ENCODE results near the gene COL11A1.

COL11A1 gene

DNA sequence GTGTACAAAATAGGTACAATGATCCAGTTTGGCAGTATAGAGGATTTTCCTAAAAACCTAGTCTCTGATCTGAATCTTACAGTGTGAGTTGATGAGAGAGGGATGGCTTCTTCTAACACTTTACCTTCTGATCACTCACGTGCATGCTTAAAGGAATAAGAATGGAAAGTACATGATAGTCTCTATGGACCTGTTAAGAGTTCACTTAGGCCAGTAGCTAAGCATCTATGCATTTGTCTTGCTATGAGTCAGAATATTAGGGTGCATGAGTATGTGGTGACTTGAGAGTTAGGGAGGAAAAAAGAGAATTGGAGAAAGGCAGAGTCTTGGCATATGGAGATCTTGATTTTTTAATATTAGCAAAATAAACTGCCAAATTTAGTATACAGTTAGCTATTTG lies 206.3 kb downstream of the COL11A1 start:
- no peak for DNase-seq (ENCODE audit: low spot score)

DNA sequence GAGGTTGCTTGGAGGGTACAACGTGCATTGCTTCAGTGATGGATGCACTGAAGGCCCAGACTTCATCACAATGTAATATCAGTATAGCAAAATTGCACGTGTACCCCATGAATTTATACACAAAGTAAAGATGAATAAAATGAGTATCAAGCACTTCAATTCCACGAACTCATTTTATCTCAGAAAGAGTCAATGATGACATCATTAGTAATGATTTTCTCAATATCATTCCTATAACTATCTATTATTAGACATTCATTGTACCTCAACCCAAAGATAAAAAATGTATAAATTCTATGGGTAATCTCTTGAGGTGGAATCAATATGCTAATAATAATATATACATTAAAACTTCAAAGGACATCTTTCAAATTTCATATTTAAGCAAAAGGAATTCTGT lies 208.4 kb downstream of the COL11A1 start:
- no peak for DNase-seq (ENCODE audit: low spot score)

DNA sequence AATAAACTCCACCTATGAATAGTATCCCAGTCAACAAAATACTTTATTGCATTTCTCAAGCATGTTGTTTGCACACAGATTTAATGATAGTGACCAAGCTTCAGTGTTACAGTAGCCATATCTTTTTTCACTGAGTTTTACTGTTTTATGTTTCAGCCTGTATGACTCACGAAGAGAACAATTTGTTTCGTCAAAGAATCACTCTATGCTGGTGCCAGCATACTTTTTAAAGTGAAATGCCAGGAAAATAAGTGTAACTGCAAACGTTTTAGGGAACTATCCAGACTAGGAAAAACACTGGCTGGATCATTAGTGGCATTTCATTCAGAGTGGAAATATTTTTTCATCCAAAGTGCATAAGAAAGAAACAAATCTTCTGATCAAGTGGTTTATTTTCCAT lies 210.8 kb downstream of the COL11A1 start:
- DNase-seq (ENCODE audit: low spot score), result no peak

DNA sequence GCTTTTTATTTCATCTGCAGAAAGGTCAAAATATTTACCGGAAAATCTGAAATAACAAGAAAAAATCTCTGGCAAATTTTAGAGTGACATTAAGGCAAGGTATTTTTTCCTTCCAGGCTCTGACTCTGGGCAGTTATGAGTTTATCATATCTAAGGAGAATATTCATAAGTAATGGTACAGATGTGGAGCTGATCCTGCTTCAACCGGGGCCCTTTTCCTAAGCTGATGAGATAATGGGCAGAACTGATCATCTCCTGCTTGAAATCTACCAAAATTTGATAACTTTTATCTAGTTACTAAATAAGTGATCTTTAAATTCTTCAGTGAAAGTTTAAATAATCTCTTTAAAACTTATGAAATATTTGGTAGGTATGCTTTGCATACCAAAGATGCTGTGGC lies 211.6 kb downstream of the COL11A1 start:
- DNase-seq (ENCODE audit: low spot score), result no peak

DNA sequence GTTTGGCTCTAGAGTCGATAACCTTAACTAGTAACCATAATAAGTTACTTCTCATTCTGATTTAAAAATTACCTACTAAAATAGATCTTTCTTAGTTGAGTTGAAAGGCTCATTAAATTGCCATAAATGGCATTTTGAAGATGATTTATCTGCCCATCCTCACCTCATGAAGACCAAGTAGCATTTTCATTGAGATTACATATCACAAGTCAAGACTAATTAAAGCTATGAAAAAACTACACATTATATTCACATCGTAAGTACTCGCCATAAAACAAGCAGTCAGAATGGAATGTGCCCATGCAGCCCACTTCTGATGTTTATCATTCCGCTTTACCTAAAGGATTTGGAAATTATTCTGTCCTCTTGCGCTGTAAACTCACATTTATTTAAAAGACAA lies 212.0 kb downstream of the COL11A1 start:
- no peak for DNase-seq (ENCODE audit: low spot score)

DNA sequence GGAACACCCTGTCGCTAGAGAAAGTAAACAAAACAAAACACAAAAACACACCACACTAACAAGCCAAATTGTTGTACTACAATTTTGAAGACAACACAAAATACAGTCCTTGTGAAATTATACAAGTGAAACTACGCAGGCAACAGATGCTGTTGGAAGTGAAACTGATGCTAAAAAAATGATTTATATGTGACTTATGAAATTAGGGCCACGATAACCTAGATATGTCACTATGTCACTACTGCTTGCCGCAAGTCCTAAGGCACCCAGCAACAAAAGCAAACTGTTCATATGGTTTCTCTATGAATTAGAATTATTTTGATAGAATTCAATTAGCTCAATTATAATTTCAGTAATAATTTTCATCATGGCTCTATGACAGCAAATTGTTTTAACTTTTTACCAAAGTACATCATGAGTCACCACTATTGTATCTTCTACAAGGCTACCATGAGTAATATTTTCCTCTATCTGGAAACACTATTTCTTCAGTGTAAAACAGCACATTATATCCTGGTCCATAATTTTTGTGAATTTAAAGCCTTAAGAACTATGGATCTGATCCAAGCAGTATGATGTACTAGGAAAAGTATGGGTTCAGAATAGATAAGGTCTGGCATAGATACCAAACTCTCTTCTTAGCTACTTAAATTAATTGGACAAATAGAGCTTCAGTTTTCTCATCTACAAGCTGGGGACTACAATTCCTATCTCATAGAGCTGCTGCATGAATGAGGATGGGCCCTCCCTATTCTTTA lies 216.3 kb downstream of the COL11A1 start:
- no peak for DNase-seq (ENCODE audit: low spot score)

DNA sequence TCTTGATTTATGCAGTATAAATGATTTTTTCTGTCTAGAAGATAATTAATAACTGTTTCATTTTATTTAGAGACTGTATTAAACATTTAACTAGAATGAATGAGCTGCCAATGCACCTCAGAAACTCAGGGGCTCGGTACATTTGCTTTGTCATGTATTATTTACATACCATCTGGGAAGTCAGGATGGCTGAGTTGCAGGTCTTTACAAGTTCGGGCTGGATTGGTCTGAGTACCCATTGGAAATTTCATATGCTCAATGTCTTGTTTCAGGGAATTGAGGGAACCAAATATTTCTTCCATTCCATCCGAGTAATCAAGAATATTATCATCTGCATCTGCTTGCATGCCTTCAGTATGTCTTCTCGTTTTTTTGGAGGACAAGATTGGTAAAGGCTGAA lies 221.7 kb downstream of the COL11A1 start:
- no peak for DNase-seq (ENCODE audit: low spot score)

DNA sequence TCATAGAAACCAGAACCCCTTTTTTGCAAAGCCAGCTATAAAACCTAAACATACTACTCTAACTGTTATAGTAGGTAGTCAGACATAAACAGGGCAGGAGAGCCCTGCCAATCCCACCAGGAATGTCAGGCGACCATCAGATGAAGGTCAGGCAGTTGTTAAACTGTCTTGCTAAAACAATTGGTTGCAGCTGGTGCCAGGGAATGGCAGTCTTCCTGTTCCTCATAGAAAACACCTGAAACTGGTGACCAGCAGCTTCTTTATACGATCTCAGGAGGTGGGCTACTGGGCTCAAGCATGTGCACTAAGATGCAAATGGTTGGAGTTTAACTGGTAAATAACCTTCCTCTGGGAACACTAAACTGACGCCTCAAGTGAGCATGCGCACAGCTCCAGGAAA lies 224.1 kb downstream of the COL11A1 start:
- no peak for DNase-seq (ENCODE audit: low spot score)

DNA sequence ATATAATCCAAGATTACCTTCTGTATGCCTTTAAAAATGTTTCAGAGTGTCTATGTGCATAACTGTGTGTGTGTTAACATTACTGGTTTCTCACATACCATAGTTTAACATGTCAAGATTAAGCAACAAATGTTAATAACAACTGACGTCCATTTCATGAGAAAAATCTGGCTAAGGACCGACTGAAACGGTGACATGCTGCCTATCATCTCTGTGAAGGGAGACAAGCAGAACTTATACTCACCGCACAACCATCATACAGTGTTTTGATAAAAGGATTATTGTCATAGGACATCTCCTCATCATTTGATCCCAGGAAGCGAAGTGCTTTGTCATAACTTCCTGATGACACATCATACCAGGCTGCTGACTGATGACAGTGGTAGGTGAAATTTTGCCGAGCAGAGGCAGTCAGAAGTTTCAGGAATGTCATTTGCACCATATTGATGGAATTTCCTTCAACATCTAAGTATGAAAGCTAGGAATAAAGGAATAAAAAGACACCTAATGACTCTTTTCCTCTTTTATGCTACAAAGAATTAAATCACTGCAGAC lies 228.8 kb downstream of the COL11A1 start:
- DNase-seq (ENCODE audit: low spot score), result no peak

DNA sequence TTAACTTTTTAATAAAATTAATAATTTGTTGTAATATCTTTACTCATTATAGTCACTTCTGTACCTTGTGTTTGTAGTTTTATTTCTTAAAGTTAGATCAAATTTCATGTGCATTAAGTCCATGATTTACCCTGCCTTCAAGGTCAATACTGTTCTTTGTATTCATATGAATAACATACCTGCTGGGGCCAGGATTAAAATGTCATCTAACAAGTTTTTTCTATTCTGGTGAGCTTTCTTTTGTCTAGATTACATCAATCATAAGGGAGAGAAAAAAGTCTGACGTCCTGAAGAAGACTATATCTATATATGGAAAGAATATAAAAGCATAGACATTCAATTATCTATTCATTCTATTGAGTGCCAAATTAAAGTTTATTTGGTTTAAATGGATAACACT lies 232.6 kb downstream of the COL11A1 start:
- no peak for DNase-seq (ENCODE audit: low spot score)

DNA sequence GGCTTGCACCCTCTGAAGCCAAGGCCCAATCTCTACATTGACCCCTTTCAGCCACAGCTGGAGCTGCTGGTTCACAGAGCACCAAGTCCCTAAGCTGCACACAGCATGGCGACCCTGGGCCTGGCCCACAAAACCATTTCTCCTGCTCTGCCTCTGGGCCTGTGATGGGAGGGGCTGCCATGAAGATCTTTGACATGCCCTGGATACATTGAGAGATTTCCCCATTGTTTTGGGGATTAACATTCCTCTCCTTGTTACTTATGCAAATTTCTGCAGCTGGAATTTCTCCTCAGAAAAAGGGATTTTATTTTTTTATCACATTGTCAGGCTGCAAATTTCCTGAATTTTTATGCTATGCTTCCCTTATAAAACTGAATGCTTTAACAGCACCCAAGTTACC lies 235.8 kb downstream of the COL11A1 start:
- no peak for DNase-seq (ENCODE audit: low spot score)

DNA sequence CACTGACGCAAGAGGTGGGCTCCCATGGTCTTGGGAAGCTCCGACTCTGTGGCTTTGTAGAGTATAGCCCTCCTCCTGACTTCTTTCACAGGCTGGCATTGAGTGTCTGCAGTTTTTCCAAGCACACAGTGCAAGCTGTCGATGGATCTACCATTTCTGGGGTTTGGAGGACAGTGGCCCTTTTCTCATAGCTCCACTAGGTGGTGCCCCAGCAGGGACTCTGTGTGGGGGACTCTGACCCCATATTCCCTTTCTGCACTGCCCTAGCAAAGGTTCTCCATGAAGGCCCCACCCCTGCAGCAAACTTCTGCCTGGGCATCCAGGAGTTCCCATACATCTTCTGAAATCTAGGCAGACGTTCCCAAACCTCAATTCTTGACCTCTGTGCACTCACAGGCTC lies 236.2 kb downstream of the COL11A1 start:
- DNase-seq (ENCODE audit: low spot score), result no peak

DNA sequence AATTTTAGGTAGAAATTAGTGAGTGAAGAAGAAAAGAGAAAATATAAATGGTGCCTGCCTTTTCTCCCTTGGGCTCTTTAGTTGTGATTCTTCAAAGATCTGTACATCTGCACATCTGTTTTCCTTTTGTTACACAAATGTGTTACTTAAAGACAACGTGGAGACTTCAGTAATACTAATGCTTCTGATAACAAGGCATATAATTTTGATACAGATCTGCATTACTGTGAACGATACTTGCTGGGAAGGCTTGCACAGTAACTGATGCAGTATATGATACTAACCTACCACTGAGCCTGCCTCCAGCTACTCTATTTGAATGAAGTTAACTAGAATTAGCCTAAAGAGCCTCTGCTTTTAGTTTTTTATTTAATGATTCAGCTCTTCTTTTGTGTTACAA lies 244.6 kb downstream of the COL11A1 start:
- no peak for DNase-seq (ENCODE audit: low spot score)

DNA sequence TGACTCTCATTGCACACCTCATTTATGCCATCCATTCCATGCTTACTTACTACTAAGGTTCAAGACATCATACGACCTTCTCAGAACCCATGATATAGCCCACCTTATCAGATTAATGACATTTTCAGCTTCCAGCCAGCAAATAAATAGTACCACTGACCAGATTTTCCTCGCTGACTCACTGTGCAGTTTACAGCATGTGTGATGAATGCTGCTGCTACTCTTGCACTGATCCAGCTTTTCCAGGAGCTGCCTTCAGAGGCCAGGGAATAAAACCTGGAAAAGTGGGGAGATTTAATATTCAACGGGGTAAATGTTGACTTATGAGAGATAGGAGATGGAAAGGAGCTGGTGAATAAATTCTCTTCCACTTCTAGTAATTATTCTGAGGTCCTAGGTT lies 247.1 kb downstream of the COL11A1 start:
- no peak for DNase-seq (ENCODE audit: low spot score)

DNA sequence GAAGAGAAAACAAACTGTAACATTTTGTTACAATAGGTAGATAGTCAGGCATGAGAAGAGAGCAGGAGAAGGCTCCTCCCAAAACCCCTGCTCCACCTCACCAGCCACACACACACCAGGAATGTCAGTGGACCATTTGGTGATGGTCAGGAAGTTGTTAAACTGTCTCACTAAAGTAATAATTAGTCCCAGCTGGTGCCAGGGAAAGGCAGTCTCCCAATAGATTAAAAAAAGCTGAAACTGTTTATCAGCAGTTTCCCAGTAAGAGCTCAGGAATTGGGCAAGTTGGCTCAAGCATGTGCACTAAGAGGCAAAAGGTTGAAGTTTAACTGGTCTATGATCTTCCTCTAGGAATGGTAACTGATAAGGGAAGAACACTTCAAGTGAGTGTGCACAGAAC lies 249.6 kb downstream of the COL11A1 start:
- no peak for DNase-seq (ENCODE audit: low spot score)

DNA sequence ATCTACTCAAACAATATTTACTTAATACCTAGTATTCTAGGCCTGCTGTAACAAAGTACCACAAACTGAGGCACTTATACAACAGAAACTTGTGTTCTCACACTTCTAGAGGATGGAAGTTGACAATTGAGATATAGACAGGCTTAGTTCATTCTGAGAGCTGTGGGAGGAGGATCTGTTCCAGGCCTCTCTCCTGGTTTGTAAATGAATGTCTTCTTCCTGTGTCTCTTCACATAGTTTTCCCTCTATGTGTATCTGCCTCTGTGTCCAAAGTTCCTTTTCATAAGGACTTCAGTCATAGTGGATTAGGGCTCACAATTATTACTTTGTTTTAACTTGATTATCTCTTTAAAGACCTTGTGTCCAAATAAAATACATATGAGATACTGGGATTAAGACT lies 251.1 kb downstream of the COL11A1 start:
- DNase-seq (ENCODE audit: low spot score), result no peak

DNA sequence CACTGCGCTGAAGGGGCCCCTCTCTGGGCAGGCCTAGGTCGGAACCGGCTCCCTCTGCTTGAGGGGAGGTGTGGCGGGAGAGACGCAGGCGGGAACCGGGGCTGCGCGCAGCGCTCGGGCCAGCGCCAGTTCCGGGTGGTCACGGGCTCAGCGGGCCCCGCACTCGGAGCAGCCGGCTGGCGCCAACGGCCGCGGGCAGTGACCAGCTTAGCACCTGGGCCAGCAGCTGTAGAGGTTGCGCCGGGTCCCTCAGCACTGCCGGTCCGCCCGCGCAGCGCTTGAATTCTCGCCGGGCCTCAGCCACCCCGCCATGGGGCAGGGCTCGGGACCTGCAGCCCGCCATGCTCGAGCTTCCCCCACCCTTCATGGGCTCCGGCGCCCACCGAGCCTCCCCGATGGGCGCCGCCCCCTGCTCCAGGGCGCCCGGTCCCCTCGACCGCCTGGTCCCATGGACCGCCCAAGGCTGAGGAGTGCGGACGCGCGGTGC lies 254.6 kb downstream of the COL11A1 start:
- no peak for DNase-seq (ENCODE audit: low spot score)

DNA sequence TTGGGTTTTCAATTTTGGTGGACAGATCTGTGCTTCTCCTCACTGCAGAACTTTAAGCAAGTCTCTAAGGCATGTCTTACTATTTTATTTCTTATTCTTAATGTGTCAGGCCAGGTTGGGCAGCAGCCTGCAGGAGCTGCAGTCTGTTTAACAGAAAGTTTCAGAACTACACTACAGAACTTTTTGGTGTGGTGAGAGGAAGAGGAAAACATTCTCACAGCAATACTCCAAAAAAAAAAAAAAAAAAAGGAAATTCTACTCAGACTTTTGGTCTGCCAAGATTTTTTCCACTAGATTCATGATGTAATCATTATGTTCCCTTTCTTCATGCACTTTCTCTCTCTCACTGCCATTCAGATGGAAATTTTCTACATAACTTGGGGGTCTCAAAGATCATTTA lies 255.2 kb downstream of the COL11A1 start:
- DNase-seq (ENCODE audit: low spot score), result no peak

DNA sequence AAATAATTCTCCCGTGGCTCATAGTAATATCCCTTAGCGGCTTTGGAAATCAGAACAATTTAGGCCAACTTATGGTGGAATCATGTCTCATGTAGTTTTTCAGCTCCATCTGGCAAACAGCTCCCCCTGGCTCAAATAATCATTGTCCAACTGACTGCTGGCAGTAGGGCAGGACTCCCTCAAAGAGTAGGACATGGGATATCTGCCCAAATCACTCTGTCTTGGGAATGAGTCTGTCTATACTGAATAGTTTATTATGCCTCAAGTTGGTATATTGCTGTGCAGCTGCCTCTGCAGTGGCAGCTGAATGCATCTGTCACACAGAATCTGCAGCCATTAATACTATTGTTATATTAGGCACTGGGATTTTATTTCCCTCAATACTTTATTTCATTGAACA lies 255.7 kb downstream of the COL11A1 start:
- DNase-seq (ENCODE audit: low spot score), result no peak

DNA sequence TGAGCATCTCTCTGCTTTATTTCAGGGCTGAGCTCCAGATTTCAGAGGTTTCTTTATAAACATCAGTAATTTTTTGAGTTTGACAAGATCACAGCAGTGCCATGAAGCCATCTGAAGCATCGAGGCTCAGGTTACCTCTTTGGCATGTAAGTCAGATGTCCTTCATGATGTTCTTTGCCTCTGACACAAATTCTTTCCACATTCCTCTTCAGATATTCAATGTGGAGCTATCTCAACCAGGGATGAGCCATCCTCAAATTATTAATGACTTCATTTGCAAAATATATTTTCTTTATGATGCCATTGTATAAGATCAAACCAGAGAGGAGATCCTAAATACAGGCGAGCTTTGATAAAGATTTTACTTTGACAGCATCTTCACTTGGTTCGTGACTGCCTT lies 256.7 kb downstream of the COL11A1 start:
- no peak for DNase-seq (ENCODE audit: low spot score)

DNA sequence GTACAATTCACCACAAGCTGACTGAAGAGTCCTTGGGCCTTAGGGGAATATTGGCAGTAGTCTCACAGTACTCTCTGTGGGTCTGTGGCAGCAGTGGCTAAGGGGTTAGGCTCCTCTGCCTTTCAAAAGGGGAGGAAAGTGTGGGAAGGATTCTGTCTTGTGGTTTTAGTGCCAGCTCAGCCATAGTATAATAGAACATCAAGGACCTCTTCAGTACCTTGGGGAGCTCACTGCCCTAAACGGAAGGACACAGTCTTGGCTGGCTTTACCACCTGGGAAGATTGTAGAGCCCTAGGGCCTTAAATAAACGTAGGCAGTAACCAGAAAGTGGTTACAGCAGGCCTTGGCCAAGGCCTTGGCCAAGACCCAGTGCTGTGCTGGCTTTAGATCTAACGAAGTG lies 265.7 kb downstream of the COL11A1 start:
- DNase-seq (ENCODE audit: low spot score), result no peak

DNA sequence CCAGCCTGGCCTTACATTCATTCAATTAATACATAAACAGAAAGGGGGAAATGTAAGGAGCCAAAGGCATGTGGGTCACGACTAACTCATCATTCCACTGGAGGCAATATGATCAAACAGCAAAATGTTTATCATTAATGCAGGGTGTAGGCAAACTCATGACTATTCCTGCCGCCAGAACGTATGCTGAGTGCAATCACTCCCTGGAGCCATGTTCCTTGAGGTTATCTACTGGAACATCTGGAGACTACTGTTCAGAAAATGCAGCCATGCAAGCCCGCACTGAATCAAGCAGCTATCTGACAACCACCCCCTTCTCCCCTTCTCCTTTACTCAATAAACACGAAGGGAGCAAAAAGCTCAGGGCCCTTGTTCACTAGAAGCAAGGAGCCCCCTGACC lies 267.6 kb downstream of the COL11A1 start:
- DNase-seq (ENCODE audit: low spot score), result no peak

DNA sequence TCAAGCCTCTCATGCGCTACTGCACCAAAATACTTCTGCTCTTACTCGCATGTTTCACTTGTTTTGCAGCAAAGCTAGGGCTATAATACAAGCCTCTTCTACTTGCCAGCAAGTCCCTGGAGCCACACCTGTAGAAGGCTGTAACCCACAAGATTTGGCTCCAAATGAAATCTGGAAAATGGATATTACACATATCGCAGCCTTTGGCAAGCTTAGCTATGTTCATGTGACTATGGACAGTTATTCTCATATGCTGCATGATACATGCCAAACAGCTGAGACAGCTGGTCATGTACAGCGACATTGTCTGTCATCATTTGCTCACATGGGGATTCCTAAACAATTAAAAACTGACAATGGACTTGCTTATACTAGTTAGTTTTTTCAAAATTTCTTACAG lies 270.3 kb downstream of the COL11A1 start:
- DNase-seq (ENCODE audit: low spot score), result no peak

DNA sequence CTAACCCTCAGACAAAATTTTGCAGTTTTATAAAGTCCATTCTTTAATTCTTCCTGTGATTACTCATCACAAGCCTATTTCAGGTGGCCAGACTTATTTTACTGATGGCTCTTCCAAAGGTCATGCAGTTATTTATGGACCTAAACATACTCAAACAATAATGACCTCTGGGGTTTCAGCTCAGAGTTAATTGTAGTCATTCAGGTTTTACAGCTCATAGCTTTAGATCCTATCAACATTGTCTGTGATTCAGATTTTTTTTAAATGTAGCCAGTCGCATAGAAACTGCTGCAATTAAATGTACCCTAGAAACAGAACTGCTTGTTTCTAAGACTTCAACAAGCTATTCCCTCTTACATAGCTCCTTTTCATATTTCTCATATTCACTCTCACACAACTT lies 270.8 kb downstream of the COL11A1 start:
- DNase-seq (ENCODE audit: low spot score), result no peak

All from CD4-positive, alpha-beta T cell treated with Interleukin-2 at 100 ng/mL for 4 hours (primary cell).